HepG2 (cell line): ENCODE measurements around the gene CD300LF. TPM values are rescaled to one million over a fixed set of nuclear protein-coding genes. Genes with fewer than 3 reads are reported as not detected.
A peak's percentile ranks its signal among the peaks of the same experiment; 100 is the strongest.

Experiments used
- BCL6 ChIP-seq: IDR thresholded peaks from 2 replicates; pipeline ENCODE4 v1.6.1; 2016; ENCODE audit warnings: missing genetic modification reagents, missing compliant biosample characterization
- GABPB1 ChIP-seq: IDR thresholded peaks from 2 replicates; pipeline ENCODE4 v1.6.1; 2016; ENCODE audit warnings: mild to moderate bottlenecking, missing genetic modification reagents, moderate library complexity, missing compliant biosample characterization
- GATAD2A ChIP-seq: IDR thresholded peaks from 2 replicates; pipeline ENCODE4 v1.6.1; 2016
- MED1 ChIP-seq: sonication (generic); formaldehyde crosslinking; IDR thresholded peaks from 2 replicates; pipeline ENCODE4 v1.4.0; 2020; ENCODE audit warnings: missing genetic modification reagents
- SP5 ChIP-seq: IDR thresholded peaks from 2 replicates; pipeline ENCODE4 v1.6.1; 2016; ENCODE audit warnings: low read depth, borderline replicate concordance
- SRSF1 ChIP-seq: fragments of 200-400 bp; formaldehyde crosslinking; optimal IDR thresholded peaks from 2 replicates; pipeline ENCODE3; 2017; ENCODE audit warnings: mild to moderate bottlenecking, low read depth, low read length, moderate library complexity
- TBL1XR1 ChIP-seq: fragments of 150-350 bp; IDR thresholded peaks from 2 replicates; pipeline ENCODE4 v1.6.1; 2014; ENCODE audit warnings: borderline replicate concordance, low read length; ENCODE audit not compliant: partially characterized antibody
- ZNF331 ChIP-seq: sonication (generic); formaldehyde crosslinking; IDR thresholded peaks from 2 replicates; pipeline ENCODE4 v1.4.0; 2020; ENCODE audit warnings: missing genetic modification reagents
- ZNF580 ChIP-seq: IDR thresholded peaks from 2 replicates; pipeline ENCODE4 v1.6.1; 2016; ENCODE audit warnings: low read depth, borderline replicate concordance
- ZNF605 ChIP-seq: sonication (generic); formaldehyde crosslinking; IDR thresholded peaks from 2 replicates; pipeline ENCODE4 v1.8.0; 2022; ENCODE audit warnings: mild to moderate bottlenecking, missing genetic modification reagents
- ZNF616 ChIP-seq: sonication (generic); formaldehyde crosslinking; IDR thresholded peaks from 2 replicates; pipeline ENCODE4 v1.5.0; 2020; ENCODE audit warnings: low read depth, mild to moderate bottlenecking, missing genetic modification reagents
- ZNF703 ChIP-seq: sonication (generic); formaldehyde crosslinking; IDR thresholded peaks from 2 replicates; pipeline ENCODE4 v1.5.1; 2020; ENCODE audit warnings: missing genetic modification reagents, mild to moderate bottlenecking, moderate library complexity, borderline replicate concordance
- ZNF788 ChIP-seq: sonication (generic); formaldehyde crosslinking; IDR thresholded peaks from 2 replicates; pipeline ENCODE4 v1.5.0; 2020; ENCODE audit warnings: mild to moderate bottlenecking, missing genetic modification reagents, borderline replicate concordance
- polyA plus RNA-seq, 8 experiments: library from polyadenylated mRNA; depleted of rRNA in 3 of 8; stranded (reverse) in 7 of 8; unstranded in 1 of 8; fragments of >200 nt; fragmentation: Illumina TruSeq in 4 of 8; extraction: Trizol in 4 of 8; gene quantifications; 2 replicates each; pipeline versions ENCODE4 v1.2.1 to v1.2.3, GENCODE V29; 2011 to 2016; ENCODE audit warnings: low read depth in 4 of 8, missing spikeins in 1 of 8, mixed read lengths in 1 of 8; ENCODE audit not compliant: insufficient read depth in 1 of 8
- total RNA-seq, 5 experiments: library from RNA; depleted of rRNA; stranded (reverse); fragments of >200 nt; fragmentation: Illumina TruSeq; extraction: Trizol; gene quantifications; 2 replicates each; pipeline ENCODE4 v1.2.3, GENCODE V29; 2016; ENCODE audit warnings: low read depth in 1 of 5
- TF ChIP-seq, protein P1 (sequence below): sonication (generic); formaldehyde crosslinking; IDR thresholded peaks from 2 replicates; pipeline ENCODE4 v1.8.0; 2022; ENCODE audit warnings: missing genetic modification reagents, mild to moderate bottlenecking, borderline replicate concordance
- TF ChIP-seq, protein P2 (sequence below), 2 experiments: fragments of 450-650 bp in 1 of 2; sonication (generic) in 1 of 2; formaldehyde crosslinking in 1 of 2; IDR thresholded peaks; 2 replicates each; pipeline versions ENCODE4 v1.6.1 to v1.8.0; 2016 to 2022; ENCODE audit warnings: antibody characterized with exemption in 1 of 2, mild to moderate bottlenecking in 1 of 2, missing genetic modification reagents in 1 of 2

The CD300LF gene
- total and polyA plus RNA-seq, 2 of the 13 experiments (the other 11 are each of a cell fraction or from before 2014, with no cell fraction given): not detected

DNA sequence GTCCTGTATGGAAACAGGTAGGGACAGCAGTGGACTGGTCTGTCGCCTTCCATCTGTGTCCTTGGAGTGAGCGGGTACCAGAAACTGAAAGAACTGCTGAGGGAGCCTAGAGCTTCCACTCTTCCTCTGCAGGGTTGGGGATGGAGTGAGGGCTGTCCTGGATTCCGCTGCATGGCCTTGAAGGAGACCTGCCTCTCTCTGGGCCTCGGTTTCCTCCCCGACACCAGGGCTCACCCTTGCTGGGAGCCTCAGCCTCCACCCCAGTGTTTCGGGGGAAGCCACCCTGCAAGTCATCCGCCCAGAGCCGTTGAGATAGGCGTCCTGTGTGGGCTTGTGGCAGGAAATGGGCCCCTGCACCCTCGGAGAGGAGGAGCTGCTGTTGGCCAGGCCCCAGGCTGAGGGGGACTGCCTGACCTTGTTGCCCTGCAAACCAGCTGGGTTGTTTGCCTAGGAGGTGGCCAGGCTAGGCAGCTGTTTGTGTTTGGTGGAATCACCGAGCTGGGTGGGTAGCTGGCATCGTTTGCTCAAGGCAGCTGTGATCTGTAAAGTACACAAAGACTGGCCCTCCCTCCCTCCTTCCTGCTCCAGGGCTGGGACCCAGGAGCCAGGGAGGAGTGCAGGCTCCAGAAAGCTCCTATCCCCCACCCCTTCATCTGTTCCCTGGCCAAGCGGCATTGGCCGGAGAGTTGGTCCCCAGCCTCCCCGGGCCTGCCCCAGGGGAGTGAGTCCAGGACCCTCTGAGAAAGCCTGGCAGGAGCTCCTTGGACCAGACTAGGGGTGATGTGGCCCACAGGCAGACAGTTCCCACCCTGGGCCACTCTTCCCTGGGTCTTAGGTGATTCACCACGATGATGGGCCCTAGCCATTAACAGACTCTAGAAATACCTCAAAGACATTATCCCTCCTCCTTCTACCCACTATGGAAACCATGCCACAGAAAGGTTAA, 25.6 kb upstream of the CD300LF start (continued):
- TF ChIP-seq ZNF605 (CRISPR knock-in tag) (peak; percentile 46; the same call in 1 of the 2 replicates), TBL1XR1 (no peak), ZNF788 (CRISPR knock-in tag) (peak; percentile 61; the same call in 1 of the 2 replicates), ZNF703 (CRISPR knock-in tag) (peak; percentile 78; the same call in 1 of the 2 replicates), MED1 (CRISPR knock-in tag) (peak; percentile 29; the same call in 1 of the 2 replicates), ZNF616 (CRISPR knock-in tag) (peak; percentile 55; the same call in 1 of the 2 replicates), GABPB1 (CRISPR knock-in tag) (peak; percentile 69), ZNF580 (CRISPR knock-in tag) (peak; percentile 54; the same call in 1 of the 2 replicates), SRSF1 (no peak), GATAD2A (CRISPR knock-in tag) (peak; percentile 90), ZNF331 (CRISPR knock-in tag) (peak; percentile 79), SP5 (CRISPR knock-in tag) (peak; percentile 92), BCL6 (CRISPR knock-in tag) (peak; percentile 75)
- TF ChIP-seq, protein P1, sequence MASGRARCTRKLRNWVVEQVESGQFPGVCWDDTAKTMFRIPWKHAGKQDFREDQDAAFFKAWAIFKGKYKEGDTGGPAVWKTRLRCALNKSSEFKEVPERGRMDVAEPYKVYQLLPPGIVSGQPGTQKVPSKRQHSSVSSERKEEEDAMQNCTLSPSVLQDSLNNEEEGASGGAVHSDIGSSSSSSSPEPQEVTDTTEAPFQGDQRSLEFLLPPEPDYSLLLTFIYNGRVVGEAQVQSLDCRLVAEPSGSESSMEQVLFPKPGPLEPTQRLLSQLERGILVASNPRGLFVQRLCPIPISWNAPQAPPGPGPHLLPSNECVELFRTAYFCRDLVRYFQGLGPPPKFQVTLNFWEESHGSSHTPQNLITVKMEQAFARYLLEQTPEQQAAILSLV: peak; percentile 32; the same call in 1 of the 2 replicates
- TF ChIP-seq, protein P2, sequence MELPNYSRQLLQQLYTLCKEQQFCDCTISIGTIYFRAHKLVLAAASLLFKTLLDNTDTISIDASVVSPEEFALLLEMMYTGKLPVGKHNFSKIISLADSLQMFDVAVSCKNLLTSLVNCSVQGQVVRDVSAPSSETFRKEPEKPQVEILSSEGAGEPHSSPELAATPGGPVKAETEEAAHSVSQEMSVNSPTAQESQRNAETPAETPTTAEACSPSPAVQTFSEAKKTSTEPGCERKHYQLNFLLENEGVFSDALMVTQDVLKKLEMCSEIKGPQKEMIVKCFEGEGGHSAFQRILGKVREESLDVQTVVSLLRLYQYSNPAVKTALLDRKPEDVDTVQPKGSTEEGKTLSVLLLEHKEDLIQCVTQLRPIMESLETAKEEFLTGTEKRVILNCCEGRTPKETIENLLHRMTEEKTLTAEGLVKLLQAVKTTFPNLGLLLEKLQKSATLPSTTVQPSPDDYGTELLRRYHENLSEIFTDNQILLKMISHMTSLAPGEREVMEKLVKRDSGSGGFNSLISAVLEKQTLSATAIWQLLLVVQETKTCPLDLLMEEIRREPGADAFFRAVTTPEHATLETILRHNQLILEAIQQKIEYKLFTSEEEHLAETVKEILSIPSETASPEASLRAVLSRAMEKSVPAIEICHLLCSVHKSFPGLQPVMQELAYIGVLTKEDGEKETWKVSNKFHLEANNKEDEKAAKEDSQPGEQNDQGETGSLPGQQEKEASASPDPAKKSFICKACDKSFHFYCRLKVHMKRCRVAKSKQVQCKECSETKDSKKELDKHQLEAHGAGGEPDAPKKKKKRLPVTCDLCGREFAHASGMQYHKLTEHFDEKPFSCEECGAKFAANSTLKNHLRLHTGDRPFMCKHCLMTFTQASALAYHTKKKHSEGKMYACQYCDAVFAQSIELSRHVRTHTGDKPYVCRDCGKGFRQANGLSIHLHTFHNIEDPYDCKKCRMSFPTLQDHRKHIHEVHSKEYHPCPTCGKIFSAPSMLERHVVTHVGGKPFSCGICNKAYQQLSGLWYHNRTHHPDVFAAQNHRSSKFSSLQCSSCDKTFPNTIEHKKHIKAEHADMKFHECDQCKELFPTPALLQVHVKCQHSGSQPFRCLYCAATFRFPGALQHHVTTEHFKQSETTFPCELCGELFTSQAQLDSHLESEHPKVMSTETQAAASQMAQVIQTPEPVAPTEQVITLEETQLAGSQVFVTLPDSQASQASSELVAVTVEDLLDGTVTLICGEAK (IDR thresholded peaks at IDR 0.05): no peak
- TF ChIP-seq, protein P2 (CRISPR knock-in tag; IDR thresholded peaks at IDR 0.05): 0 out of 2 replicates have a peak, but pooled peaks have one; percentile 9
